Fibroblast of lung (primary cell): Measurements from ENCODE around the gene COX14. TPM values are rescaled to one million over a fixed set of nuclear protein-coding genes. Genes with fewer than 3 reads are reported as not detected.

ENCODE experiments used
- DNase-seq, 2 donors: peaks; one replicate each; pipeline versions ENCODE4 v3.0.0 to v3.0.0-alpha.2; 2010; ENCODE audit warnings: low read depth in 2 of 2
- H2AFZ ChIP-seq: 2 replicates; pipeline ENCODE4 v1.5.1; 2012; ENCODE audit warnings: low read length, control low read depth, inconsistent platforms
- H3K27ac ChIP-seq: 2 replicates; pipeline ENCODE4 v1.5.1; 2011; ENCODE audit warnings: low read length, control low read depth; ENCODE audit not compliant: insufficient read depth
- H3K27me3 ChIP-seq: 2 replicates; pipeline ENCODE4 v1.5.1; 2011; ENCODE audit warnings: mild to moderate bottlenecking, low read length; ENCODE audit not compliant: control insufficient read depth, insufficient read depth
- H3K36me3 ChIP-seq: 2 replicates; pipeline ENCODE4 v1.5.1; 2011; ENCODE audit warnings: low read length; ENCODE audit not compliant: control insufficient read depth, insufficient read depth
- H3K4me1 ChIP-seq: 2 replicates; pipeline ENCODE4 v1.5.1; 2011; ENCODE audit warnings: low read length; ENCODE audit not compliant: control insufficient read depth, insufficient read depth; ENCODE audit errors: extremely low read depth
- H3K4me2 ChIP-seq: 2 replicates; pipeline ENCODE4 v1.5.1; 2011; ENCODE audit warnings: low read length, control low read depth; ENCODE audit not compliant: insufficient read depth; ENCODE audit errors: extremely low read depth
- H3K4me3 ChIP-seq, 4 experiments: fragments of 200-600 bp in 1 of 4; sonication (generic) in 1 of 4; replicated peaks in 1 of 4; 2 replicates each; pipeline ENCODE4 v1.5.1; 2011 to 2016; ENCODE audit warnings: low read length in 4 of 4, low read depth in 3 of 4, mild to moderate bottlenecking in 3 of 4, control low read depth in 2 of 4, inconsistent platforms in 1 of 4, mixed read lengths in 1 of 4; ENCODE audit not compliant: insufficient read depth in 1 of 4; ENCODE audit errors: control extremely low read depth in 1 of 4
- H3K79me2 ChIP-seq: 2 replicates; pipeline ENCODE4 v1.5.1; 2012; ENCODE audit warnings: mild to moderate bottlenecking, low read length, inconsistent platforms; ENCODE audit not compliant: control insufficient read depth, insufficient read depth
- H3K9ac ChIP-seq: 2 replicates; pipeline ENCODE4 v1.5.1; 2011; ENCODE audit warnings: mild to moderate bottlenecking, low read length, control low read depth; ENCODE audit not compliant: insufficient read depth
- H3K9me3 ChIP-seq: 2 replicates; pipeline ENCODE4 v1.5.1; 2012; ENCODE audit warnings: low read depth, low read length; ENCODE audit not compliant: control insufficient read depth, insufficient read depth
- H4K20me1 ChIP-seq: 2 replicates; pipeline ENCODE4 v1.5.1; 2011; ENCODE audit warnings: low read length; ENCODE audit not compliant: control insufficient read depth, insufficient read depth; ENCODE audit errors: extremely low read depth
- CTCF ChIP-seq, 2 donors: IDR thresholded peaks in 1 of 2; conservative IDR thresholded peaks in 1 of 2; 1 replicate in 1 of 2; 2 replicates in 1 of 2; pipeline ENCODE4 v1.5.1; 2011 to 2012; ENCODE audit warnings: low read length in 2 of 2, control low read depth in 1 of 2, inconsistent platforms in 1 of 2, low read depth in 1 of 2, mild to moderate bottlenecking in 1 of 2
- EZH2 ChIP-seq: IDR thresholded peaks from 2 replicates; pipeline ENCODE4 v1.5.1; 2012; ENCODE audit warnings: low read length, control low read depth, mild to moderate bottlenecking; ENCODE audit errors: missing control alignments
- polyA plus RNA-seq, 2 donors: library from polyadenylated mRNA; depleted of rRNA in 1 of 2; stranded (reverse) in 1 of 2; unstranded in 1 of 2; fragments of >200 nt; gene quantifications; 2 replicates each; pipeline ENCODE4 v1.2.1, GENCODE V29; 2011 to 2012; ENCODE audit warnings: missing spikeins in 1 of 2
- total RNA-seq: library from RNA; depleted of rRNA; stranded (reverse); fragments of >200 nt; gene quantifications from 2 replicates; pipeline ENCODE4 v1.2.1, GENCODE V29; 2014

Gene COX14
- total and polyA plus RNA-seq, 2 donors (not counting 1 experiment from before 2014, with no cell fraction given): 55.3 to 57.1 TPM

DNA sequence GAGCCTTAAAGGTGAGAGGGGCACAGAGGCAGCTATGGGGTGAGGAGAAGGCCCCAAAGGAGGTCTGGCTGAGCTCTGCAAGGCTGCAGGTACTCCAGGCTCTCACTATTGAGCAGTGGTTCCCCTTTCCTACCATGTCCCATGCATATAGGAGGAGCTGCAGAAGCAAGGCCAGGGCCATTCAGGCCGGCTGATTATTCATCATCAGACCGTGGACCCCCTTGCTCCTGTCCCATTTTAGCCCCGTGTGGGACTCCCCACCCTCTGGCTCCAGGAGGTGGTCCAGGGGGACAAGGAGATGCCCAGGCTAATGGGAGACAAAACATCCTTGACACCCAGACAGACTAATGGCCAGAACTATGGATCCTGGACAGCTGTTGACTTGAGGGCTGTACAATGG lies 5.1 kb upstream of the COX14 start:
- Histone ChIP-seq H3K4me3 (no peak overlapping the region), H2AFZ (no peak overlapping the region), H3K36me3 (no peaks in the 10 kb centered on the region), H3K4me2 (no peak overlapping the region), H4K20me1 (no peaks in the 10 kb centered on the region), H3K27me3 (peaks cover 2% of the 10 kb centered on the region), H3K9me3 (no peaks in the 10 kb centered on the region), H3K4me1 (peaks cover 12% of the 10 kb centered on the region), H3K79me2 (no peaks in the 10 kb centered on the region), H3K27ac (no peak overlapping the region), H3K9ac (no peak overlapping the region)
- no peak for DNase-seq
- TF ChIP-seq CTCF (conservative IDR thresholded peaks at IDR 0.05 in 1 of 2, IDR thresholded peaks at IDR 0.05 in 1 of 2; ENCODE audit: low read depth in 1 of 2, low read length in 2 of 2): no peak

GRCh38 chr12:50107416-50108268 lies 4.4 kb upstream of the COX14 start:
- no peak overlapping the region for H3K4me3 ChIP-seq
- H4K20me1 ChIP-seq: no peaks in the 10 kb centered on the region
- no peaks in the 10 kb centered on the region for H3K9me3 ChIP-seq
- no peak for DNase-seq
- peaks cover under 1% of the 10 kb centered on the region for H3K79me2 ChIP-seq
- no peak overlapping the region for H3K4me2 ChIP-seq
- H3K9ac ChIP-seq: no peak overlapping the region
- no peak overlapping the region for H2AFZ ChIP-seq
- H3K27ac ChIP-seq: no peak overlapping the region
- no peak for TF ChIP-seq CTCF (conservative IDR thresholded peaks at IDR 0.05 in 1 of 2, IDR thresholded peaks at IDR 0.05 in 1 of 2; ENCODE audit: low read depth in 1 of 2, low read length in 2 of 2)
- TF ChIP-seq EZH2: no peak
- peaks cover 12% of the 10 kb centered on the region for H3K4me1 ChIP-seq
- H3K36me3 ChIP-seq: no peaks in the 10 kb centered on the region
- H3K27me3 ChIP-seq: peaks cover 2% of the 10 kb centered on the region

GRCh38 chr12:50109319-50109718 lies 2.7 kb upstream of the COX14 start:
- no peaks in the 10 kb centered on the region for H3K36me3 ChIP-seq
- no peak overlapping the region for H3K9ac ChIP-seq
- H2AFZ ChIP-seq: no peak overlapping the region
- TF ChIP-seq CTCF (conservative IDR thresholded peaks at IDR 0.05 in 1 of 2, IDR thresholded peaks at IDR 0.05 in 1 of 2; ENCODE audit: low read depth in 1 of 2, low read length in 2 of 2) (no peak), EZH2 (no peak)
- H4K20me1 ChIP-seq: no peaks in the 10 kb centered on the region
- H3K9me3 ChIP-seq: no peaks in the 10 kb centered on the region
- peaks cover 2% of the 10 kb centered on the region for H3K27me3 ChIP-seq
- no peak for DNase-seq
- peaks cover 11% of the 10 kb centered on the region for H3K79me2 ChIP-seq
- H3K4me1 ChIP-seq: peaks cover 14% of the 10 kb centered on the region
- no peak overlapping the region for H3K4me3 ChIP-seq
- H3K4me2 ChIP-seq: no peak overlapping the region
- H3K27ac ChIP-seq: no peak overlapping the region
